ENCODE results near the gene MAN1A1.
A peak's percentile ranks its signal among the peaks of the same experiment; 100 is the strongest.
"Not testable (repeated sequence)": the region's sequence is repeated elsewhere in the genome, so short reads cannot be mapped to it uniquely, and the experiment has no call there.

The MAN1A1 gene

DNA sequence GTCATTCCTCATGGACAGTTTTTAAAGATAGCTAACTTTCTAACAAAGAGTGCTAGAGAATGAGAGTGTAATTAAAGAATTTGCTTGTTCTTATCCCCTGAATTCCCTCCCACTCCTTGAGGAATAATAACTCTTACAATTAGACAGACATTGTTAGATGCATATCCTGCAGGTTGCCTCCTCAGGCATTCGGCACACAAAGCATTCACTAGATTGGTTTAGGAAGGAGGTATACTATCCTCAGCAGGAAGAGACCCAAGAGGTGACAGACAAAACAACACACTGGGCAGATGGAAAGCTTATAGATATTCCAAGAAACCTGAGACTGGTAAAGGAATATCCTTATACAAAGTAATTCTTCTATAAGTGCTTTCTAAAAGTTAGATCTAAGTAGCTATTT lies 162.0 kb downstream of the MAN1A1 start:
- DNase-seq, result no peak

DNA sequence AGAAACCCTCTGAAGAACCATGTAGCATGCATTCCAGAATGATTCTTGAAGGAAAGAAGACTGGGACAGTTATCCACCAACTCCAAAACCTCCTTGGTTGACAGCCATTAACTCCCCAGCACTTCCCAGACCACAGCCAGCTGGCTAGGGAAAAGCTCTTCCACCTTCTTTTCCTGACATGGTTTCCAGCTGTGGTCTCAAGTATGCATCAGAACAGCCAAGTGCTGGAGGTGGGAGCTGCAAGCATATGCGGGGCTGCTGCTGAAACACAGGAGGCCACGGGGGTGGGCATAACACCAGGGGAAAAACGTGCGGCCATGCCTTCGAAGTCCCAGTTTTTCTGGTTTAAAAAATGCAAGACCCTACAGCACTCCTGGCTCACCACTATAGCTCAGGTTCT lies 163.1 kb downstream of the MAN1A1 start:
- no peak for DNase-seq

- no peak for DNase-seq
Measured at GRCh38 chr6:119184008-119184648, 165.4 kb downstream of the MAN1A1 start.

DNA sequence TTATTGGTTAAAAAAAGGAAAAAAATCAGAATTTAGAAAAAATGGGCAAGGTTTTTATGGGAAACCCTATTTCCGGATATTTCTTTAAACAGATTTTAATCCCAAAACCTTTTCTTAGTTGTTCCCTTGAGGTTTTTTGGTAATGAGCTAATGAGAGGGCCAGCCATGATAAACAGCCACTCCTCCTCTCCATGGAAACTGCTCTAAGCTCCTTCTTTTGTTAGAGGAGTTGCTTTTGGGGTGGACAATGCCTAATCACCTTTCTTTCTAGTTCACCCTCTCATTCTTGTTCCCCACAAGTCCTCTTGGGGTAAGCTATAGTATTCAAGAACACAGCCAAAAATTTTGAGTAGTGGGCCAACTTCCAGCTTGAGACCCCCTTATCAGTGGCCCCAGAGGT lies 166.1 kb downstream of the MAN1A1 start:
- no peak for DNase-seq

DNA sequence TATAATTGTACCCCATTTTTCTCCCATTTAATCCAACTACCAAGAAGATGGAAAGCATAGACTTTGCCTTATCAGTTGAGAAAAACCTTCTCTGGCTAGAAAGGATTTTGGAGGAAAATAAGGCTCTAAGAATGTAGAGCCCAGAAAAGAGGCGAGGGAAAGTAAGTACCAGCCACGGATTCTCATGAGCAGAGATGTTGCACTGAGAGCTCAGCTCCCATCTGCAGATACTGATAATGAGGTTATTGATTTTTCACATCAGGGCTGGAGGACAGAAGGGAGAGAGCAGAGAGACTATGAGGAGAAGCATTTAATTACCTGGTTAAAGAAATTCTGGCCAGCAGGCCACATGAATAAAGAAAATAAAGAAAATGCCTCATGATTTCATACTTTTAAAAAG lies 166.7 kb downstream of the MAN1A1 start:
- peak; percentile 90 for DNase-seq

- no peak for DNase-seq
Measured at GRCh38 chr6:119182216-119182803, 167.3 kb downstream of the MAN1A1 start.

GRCh38 chr6:119181046-119181445 lies 168.5 kb downstream of the MAN1A1 start:
- DNase-seq, result no peak

DNA sequence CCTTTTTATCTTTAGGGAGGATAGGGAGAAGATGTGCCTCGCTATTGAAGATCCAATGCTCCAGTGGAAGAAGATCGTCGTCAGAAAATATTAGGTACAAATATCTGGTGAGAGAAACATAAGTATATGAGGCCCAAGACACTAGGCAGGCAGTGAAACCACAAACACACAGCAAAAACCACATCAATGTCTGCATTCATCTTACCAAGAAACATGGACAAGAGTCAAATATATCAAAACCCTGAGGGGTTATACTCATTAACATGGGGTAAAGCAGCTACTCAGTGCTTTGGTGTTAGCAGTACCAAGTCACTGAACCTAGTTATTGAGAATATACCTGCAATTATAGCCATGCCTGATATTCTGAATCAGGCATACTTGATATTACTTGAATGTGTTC lies 169.7 kb downstream of the MAN1A1 start:
- no peak for DNase-seq

- DNase-seq, result no peak
Measured at GRCh38 chr6:119179062-119179461, 170.5 kb downstream of the MAN1A1 start.

DNA sequence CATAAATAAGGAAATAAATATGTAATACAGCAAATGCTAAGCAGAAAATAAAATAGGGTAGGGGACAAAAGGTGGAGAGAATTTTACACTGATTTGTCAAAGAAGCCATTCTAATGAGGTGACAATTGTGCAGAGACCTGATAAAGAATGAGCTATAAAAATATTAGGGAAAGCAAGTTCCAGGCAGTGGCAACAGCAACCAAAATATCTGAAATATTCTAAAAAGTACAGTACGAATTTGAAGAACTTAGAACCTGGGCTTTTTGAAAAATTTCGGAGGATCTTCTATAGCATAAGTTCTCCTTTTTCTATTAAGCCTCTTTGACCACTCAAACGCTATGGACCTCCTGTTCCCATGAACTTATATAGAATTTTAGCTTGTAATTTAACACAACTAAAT lies 173.1 kb downstream of the MAN1A1 start:
- no peak for DNase-seq

DNA sequence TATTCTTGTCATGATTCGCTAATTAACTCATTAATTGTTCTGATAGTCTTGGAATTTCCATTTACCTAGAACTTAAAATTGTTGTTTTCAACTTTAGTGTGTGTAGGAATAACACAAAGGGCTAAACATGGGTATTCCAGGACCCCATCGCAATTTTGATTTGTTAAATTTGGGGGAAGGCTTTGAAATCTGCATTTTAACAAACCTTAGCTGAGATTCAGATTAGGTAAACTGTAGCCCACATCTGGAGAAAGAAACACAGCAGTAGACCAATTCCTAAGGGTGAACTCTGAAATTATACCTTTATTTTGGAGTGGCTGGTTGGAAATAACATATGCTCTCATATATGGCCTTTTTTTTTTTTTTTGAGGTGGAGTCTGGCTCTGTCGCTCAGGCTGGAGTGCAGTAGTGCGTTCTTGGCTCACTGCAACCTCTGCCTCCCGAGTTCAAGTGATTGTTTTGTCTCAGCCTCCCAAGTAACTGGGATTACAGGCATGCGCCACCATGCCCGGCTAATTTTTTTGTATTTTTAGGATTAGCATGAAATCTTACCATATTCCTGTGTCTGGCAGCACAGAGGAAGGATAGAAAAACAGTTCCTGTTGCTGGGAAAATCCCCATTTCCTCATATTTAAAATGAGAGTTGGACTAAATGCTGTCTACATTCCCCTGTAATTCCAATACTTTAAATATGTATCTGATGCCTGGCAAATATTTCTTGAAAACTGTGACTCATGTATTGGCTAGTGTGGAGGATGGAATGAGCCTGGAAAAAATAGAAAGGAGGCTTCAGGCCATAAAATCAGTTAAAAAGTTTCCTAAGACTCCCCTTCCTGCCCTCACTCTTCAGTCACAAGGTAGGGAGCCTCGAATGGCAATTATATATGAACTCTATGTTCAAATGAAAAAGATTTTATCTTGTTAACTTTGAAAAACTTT lies 174.4 kb downstream of the MAN1A1 start:
- DNase-seq, result no peak

GRCh38 chr6:119174085-119174445 lies 175.5 kb downstream of the MAN1A1 start:
- DNase-seq, result no peak

GRCh38 chr6:119173249-119174084 lies 176.1 kb downstream of the MAN1A1 start:
- no peak for DNase-seq

- DNase-seq, result no peak
Measured at GRCh38 chr6:119172824-119173223, 176.7 kb downstream of the MAN1A1 start.

- DNase-seq, result no peak
Measured at GRCh38 chr6:119171864-119172588, 177.5 kb downstream of the MAN1A1 start.

DNA sequence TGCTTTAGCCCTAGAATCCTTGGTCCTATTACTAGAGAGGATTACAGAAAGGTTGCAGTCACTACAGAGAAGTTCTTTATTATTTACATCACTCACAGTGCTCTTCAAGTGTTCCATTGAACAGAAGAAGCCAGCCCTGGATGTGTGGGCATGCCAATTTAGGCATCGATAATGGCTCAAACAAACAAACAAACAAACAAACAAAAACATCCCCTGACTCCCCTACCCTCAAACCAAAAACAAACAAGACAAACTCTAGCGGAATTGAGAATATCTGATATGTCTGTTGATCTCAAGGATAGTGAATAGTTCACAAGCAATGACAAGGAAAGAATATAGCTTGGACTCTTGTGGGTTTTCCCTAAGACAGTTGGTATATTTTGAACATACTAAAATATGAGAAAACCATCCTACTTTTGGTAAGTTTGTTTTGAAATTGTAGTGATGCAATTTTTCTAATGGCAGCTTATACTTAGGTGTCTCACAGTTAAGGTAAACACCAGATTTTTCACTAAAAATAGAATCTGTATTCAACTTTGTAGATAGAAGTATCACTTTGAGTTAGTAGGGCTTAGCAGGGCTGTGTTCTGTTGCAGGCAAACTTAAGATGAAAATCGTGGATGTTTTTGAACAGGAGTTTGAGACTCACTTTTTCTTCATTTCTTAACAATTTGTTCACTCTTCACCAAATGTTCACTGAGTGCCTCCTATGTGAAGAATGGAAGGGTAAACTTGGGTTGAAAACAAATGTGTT lies 178.3 kb downstream of the MAN1A1 start:
- no peak for DNase-seq

DNA sequence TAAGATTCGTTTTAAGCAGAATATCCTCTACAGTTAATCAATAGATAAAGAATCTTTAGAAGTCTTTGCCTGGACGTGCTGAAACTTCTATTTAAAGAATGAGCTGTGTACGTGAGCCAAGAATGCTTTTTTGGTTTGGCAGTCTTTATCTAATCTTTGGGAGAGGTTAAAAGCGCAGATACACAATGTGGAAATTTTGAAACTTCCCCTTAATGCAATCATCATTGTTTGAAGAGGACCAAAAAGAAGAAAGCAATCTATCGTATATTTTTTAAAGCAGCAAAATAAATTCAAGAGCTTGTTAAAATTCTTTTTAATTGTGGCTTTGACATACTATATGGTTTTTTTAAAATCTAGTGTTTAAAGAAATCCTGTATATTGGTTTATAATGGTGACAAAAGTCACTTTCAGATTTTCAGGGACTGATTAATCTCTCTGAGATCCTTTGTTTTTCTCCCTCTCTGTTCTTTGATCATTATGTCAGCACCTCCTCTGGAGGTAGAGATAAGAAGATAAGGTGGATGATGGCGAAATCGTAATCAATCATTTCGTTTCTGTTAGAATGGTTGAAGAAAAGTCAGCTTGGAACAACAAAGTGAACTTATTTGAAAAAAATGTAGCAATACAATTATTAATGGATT lies 179.0 kb downstream of the MAN1A1 start:
- no peak for DNase-seq

DNA sequence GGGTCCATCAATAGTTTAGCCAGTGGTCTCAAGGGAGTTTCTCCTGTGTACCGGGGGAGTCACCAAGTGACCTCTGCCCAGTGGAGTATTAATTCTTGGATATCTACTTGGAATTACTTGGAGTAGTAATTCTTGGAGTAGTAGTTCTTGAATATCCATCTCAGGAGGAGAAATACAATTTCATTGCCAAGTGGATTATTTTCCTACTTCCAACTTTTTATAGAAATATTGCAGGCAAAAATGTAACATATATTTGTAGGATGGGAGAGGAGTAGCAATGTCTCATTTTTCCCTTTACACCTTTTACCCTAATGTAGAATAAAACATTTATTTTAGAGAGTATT lies 179.5 kb downstream of the MAN1A1 start:
- no peak for DNase-seq

- DNase-seq, result not testable (repeated sequence)
Measured at GRCh38 chr6:119169355-119169754, 180.2 kb downstream of the MAN1A1 start.

DNA sequence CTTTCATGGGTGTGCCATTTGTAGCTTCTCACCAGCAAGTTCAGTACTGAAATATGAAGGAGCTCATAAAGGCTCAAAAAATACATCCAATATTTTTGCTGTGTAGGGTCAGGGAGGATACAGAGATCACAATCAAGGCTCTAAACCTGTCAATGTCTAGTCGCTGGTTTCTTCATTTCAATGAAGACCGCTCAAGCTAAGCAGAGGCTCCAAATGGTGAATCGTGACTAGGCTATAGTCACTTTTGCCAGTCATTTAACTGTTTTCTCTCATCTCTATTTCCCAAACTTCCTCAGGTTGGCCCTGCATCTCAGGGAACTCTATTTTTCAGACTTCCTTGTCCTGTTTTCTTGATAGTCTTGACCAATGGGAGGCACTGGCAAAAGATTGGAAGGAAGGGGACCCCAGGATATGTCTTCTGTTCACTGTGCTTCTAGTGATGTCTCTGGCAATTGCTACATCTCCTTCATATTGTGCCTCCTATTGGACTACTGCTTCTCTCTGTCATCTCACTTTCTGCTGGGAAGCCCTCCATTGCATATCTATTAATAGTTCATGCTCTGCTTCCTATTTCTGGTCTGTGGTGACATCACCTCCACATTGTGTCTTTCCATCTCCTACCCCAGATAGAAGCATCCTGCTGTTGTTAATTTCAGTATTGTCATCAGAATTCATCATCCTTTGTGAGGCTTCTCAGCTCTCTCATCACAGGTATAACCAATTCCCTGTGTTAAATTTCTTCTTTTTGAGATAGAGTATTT lies 183.4 kb downstream of the MAN1A1 start:
- DNase-seq, result no peak

All from NCI-H1105 treated with DMSO at 0.1 percent for 48 hours (cell line).